Fibroblast of skin of left biceps (primary cell): ENCODE measurements around the gene RASSF4.

Experiments
- DNase-seq, 2 experiments: peaks; one replicate each; pipeline ENCODE4 v3.0.0-alpha.2; 2013; ENCODE audit warnings: low read depth in 2 of 2

RASSF4 gene

DNA sequence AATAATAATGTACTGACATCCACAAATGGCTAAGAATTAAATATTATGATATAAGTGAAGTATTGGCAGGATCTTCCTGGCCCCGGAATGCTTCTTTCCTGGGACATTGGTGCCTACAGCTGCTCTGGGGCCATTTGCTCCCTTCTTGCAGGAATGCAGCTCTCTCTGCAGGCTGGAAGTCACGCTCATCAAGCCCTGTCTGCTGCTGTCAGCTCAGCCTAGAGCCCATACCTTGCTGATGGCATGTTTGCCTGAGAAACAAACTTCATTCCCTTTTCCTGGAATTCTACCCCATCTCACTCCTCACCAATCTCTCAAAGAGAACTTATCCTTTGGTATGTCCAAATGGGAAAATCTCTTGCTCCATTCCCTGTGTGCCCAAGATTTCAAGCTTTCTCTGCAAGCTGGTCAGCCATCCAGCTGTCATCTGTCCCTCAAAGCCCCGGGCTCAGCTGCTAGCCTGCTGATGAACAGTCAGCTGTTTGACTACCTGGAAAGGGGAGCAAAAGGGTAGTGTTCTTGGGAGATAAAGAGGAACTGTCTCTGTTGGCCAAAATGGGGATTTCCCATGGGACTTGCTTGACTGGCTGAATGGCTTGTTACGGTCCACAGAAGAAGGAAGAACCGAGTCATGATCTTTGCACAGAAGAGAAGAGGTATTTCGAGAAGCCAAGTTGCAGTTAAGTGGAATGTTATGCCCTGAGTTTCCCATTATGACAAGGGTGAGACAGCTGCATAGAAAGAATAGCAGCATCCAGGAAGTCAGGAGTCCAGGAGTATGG lies 12.0 kb upstream of the RASSF4 start:
- no peak for DNase-seq

DNA sequence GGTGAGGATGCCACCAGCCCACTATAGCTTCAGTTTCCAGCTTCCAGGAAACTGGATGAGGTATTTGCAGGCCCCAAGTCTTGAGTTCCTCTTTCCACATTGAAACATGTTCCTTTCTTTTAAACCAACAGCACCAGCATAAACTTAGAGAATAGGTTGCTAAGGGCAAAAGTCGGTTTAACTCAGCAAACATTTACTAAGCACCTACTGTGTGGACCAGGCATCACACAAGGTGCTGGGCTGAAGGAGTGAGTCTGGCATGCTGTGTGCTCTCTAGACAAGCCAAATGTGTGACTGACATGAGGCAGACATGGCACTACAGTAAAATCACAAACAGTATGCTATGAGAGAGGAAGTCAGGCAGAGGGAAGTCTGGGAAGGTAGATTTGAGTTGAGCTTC lies 11.0 kb upstream of the RASSF4 start:
- no peak for DNase-seq

DNA sequence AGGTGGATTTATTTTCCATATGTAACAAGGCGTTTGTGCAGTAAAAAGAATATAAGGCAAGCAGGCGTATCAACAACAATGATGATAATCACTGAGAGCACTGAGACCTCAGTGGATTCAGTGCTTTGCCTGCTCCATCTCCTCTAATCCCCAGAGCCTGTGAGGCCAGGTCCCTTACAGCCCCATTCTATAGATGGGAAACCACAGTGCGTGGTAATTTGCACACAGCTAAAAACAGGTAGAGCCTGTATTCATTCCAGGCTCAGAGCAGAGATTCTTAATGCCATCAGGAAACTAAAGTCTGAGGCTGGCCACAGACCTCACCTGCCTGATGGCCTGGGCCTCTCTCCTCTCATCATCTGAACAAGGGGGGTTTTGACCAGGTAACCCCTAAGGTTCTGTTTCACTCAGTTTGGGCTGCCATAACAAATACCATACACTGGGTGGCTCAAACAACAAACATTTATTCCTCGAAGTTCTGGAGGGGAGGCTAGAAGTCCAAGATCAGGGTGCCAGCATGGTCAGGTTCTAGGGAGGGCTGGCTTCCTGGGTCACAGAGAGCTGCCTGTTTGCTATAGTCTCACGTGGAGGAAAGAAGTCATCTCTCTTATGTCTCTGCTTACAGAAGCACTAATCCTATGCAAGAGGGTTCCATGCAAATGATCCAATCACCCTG lies 10.3 kb upstream of the RASSF4 start:
- no peak for DNase-seq

DNA sequence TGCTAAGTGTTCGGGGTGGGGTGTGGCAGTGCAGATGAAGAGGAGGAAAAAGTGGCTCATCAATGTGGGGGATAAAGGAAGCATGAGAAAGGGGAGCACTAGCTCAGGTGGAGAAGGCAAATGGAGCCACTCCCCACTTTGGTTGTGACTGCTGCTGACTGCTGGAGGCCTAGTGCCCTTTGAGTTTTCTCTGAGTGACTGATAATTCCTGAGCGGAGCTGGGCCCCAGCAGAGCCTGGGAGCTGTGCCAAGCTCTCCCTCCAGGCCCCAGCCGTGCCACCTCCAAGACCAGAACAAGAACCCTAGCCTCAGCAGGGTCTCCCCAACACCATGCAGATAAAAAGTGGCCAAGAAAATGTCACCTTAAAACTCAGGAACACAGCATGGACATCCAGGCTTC lies 9.7 kb upstream of the RASSF4 start:
- no peak for DNase-seq

DNA sequence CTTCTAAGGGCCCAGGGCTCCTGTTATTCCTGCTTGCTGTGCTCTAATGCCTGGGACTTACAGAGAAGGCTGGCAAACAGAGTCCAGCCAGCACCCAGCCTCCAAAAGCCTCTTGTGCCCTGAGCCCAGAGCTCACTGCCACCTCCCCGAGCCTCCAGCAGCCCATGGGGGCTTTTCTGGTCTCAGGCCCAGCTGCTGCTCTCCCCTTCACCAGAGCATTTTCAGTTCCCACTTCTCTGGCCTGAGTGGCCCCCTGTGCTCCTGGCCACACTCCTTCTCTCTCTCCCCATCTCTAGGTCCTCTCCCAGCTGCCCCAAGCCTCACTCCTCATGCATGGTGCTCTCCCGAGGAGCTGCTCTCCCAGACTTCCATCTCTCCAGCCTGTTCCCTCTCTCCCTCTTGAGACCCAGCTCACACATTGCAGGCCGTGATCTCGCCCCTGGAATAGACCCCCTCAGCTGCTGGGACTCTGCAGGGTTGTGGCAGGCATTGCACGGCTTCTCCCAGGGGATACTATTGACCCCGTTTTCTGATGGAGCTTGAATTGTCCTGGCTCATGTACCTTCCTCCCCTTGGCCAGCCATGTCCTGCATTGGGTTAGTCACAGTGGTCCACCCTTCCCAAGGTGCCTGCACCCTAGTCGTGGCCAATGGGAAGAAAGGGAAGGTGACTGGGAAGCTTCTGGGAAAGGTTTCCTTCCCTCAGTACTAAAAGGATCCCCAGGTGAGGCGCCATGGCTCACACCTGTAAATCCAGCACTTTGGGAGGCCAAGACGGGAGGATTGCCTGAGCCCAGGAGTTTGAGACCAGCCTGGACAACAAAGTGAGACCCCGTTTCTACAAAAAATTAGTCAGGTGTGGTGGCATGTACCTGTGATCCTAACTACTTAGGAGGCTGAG lies 9.0 kb upstream of the RASSF4 start:
- DNase-seq, result no peak

DNA sequence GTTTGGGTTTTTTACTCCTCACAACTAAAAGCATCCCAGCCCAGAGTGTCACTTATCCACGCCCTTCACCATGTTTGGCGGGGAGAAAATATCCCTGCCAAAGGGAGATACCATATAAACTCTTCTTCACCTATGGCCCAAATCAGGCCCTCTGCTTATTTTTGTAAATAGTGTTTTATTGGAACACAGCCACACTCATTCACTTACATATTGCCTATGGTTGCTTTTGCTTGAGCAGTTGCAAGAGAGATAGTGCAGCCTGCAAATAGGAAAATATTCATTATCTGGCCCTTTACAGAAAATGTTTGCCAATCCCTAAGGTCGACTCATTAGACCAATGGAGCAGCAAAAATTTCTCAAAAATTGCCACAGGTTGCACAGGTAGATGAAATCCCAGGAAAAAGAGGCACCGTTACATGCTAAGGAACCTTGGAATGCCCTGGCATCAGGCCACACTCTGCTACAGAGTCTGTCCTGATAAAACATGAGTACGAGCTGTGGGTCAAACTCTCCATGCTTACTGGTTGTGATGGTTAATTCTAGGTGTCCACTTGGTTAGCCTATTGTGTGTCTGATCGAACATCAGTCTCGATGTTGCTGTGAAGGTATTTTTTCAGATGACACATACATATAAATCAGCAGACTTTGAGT lies 7.9 kb upstream of the RASSF4 start:
- DNase-seq, result no peak

DNA sequence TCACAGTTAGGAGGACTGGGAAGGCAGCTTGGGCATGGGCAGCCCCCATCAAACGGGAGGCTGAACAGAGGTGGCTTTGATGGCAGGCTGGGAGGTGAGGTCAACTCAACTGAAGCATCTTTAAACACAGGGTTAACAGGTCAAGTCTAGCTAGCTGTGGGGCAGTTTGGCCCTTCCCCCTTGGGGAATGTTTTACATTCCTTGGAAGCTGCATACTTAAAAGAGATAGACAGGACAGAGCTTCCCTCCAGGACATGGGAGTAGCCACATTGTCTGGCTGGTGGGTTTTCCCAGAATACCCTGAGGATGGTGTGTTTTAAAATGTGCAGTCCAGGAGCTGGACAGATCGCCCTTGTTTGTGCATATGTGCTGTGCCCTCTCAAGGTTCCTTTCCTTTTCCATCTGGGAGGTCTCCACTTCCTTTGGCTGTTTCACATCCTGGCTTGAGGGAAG lies 6.8 kb upstream of the RASSF4 start:
- no peak for DNase-seq

DNA sequence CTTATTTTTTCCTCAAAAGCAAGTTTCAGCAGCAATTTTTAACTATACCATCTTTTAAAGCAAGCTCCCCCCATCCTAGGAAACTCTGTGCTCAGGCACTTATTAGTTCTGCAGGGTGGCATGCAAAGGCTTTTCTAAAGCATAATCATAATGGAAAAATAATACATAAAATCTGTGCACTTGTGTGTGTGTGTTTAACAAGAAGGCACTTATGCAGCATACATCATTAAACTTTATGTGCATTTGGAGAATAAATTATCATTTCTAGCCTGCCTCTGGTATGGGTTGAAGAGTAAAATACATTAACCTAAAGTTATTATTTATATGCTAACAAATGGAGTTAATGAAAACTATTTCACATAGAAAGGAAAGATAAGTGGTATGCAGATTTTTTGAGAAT lies 5.6 kb upstream of the RASSF4 start:
- DNase-seq, result no peak

DNA sequence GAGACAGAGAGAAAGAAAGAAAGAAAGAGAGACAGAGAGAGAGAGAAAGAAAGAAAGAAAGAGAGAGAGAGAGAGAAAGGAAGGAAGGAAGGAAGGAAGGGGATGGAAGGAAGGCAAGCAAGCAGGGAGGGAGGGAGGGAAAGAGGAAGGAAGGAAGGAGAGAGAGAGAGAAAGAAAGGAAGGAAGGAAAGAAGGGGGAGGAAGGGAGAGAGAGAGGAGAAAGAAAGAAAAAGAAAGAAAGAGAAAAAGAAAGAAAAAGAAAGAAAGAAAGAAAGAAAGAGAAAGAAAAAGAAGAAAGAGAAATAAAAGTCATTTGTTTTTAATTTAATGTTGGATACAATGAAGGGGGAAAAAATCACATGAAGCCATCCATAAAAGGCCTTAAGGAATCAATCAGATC lies 4.6 kb upstream of the RASSF4 start:
- no peak for DNase-seq

DNA sequence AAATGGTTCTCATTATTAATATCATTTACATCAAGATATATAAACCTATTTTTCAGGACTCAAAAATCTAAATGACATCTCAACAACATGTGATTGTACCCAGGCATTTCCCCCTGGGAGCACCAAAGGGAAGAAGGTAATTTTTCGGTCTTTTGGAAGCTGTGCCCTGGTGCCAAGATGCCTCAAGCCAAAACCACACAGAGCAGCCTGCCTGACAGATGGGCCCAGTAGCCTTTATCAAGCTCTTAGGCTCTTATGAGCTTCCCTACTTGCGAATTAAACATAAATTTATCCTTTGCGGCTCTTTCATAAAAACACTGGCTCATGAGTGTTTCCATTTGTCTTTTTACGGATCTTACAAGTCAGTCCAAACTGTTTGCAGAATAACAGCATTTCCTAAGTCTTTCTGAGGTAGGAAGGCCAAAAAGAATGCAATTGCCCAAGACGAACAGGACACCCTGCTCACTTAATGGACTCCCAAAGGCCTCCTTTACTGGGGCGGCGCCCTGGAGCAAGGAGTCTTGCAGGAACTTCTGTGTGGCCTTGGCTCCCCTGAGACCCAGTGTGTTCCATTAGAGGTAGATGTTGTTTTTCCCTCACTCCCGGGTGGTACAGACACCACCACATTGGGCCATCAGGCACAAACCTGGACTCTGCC lies 4.1 kb upstream of the RASSF4 start:
- DNase-seq, result no peak

DNA sequence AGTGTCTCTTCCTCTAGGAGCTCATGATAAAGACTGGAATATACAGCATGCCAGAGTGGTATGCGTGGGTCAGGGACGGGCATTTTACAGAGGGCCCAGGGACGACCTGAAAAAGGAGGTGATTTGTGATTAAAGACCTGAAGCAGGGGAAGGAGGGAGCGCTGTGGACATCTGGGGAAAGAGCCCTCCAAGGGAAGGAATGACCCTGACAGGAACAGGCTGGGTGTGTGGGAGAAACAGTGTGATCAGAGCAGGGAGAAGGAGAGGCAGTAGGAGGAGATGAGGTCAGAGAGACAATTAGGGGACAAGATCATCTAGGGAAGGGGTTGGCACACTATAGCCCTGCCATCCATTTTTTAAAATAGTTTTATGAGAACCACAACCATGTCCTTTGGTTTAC lies 3.4 kb upstream of the RASSF4 start:
- DNase-seq, result no peak

DNA sequence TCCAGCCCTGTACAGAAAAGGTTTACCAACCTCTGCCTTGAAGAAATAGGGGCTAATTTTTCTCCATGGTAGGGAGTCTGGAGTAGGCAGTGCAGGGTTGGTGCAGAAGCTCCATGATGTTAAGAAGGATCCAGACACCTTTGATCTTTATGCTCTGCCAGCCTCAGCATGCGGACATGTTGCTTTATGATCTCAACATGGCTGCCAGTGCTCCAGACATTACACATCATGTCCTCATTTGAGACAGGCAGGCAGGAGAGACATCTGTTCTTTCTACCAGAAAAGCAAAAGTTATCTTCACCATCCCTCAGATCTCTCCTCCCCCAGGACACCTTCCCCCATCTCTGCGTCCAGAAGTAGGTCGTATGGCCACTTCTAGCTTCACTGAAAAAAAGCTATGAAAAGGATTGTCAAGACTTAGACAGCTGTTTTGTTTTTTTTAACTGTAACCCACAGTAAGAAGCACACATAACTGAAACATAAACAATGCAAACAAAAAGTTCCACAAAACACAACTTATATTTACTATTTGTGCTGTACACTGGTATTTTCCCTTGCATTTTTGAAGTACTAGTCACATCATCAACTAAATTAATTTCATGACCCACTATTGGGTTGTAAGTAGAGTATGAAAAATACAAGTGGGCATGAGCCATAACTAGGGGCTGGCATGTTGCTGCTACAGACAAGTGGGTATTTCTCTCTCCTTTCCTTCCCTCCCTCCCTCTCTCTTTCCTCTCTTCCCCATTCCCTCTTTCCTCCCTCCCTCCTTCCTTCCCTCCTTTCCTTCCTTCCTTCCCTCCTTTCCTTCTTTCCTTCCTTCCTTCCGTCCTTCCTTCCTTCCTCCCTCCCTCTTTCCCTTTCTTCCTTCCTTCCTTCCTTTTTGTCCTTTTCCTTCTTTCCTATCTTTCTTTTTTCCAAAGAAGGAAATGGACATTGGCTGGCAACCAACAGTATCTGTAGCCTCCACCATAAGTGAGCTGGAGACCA lies 2.6 kb upstream of the RASSF4 start:
- no peak for DNase-seq

DNA sequence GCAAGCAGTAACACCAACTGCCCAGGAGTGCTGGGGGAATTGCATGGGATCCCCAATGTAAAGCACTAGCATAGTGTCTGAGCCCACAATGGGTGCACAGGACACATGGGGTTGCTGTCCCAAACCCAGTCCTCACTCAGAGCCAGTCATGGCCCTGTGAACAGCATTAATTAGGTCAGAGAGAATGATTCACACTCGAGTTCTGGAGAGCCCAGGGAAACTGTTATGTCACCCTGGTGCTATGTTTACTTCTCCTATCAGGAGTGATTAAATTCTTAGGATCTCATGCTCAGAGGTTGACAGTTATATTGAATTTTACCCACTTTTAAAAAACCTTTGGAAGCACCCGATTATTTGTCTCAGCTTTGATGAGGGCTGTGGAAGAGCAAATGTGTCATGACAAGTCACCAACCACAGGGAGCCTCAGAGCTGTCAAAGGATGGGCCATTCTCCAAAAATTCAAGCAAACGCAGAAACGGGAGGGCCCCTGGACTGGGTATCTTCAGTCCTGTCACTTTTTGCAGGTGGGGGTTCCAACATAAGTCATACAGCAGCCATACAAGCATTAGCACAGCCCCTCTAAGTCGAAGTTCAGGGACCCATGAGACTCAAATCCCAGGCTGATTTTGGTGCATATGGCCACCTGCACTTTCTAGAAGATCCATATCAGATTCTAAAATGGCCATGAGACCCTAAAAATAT lies 1.3 kb upstream of the RASSF4 start:
- no peak for DNase-seq

DNA sequence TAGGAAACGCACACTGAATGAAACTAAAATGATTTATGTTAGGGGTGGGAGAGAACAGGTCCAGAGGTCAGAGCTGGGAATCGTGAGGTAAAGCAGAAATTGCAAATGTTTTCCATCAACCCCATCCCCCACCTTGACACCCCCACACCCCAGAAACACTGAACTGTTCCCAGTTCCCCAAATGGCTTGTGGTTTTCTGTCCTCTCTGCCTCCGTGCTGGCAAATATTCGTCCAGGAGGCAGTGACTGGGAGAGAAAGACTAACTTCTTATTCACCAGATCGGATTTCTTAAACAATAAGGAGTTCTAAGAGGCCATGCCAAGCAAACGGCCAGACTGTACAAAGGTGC lies 730 bp upstream of the RASSF4 start:
- DNase-seq, result no peak

DNA sequence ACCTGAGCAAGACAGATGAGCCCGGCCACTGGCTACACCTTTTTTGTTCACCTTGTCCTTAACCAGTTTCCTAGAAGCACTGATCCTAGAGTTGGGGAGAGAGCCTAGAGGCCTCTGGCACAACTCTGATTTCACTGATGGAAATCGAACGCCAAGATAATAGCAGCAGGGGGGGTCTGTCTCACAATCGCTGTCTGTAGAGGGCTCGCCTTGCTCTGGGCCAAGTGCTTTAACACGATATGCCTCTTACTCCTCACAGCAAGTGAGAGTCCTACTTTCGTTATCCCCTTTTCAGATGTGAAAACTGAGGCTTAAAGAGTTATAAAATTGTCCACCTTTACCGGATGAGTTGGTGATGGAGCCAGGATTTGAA lies 472 bp downstream of the RASSF4 start:
- no peak for DNase-seq

DNA sequence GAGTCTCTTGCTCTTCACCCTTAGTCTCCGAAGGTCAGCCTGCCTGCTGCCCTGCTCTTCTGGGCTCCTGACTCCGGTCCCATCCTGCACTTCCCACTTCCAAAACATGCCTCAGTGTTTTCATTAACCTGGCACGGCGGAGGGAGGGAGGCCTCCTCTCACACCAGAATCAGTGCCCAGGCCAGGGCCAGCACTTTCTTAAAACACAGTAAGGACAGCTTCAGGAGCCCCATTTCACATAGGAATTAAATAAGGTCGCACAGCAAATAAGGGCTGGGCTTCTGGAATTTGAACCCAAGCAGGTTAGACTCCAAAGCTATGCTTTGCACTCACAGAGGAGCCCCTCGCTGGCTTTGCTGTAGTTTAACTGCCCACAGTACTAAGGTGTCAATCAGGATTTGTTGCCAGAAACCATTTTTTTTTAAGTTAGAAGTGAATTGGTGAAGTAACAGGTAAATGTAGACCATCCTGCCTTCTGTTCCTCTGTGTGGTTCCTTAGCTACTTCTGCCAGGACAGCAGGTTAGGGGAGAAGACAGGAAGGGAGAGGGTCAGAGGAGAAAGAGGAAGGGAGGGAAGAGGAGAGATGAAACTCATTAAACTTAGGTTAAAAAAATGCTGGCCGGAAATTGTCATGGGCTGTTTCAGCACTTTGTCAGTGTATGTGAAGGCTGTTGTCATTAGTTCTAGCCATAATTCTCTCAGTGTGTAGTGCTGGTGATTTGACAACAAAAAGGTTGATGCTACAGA lies 1.1 kb downstream of the RASSF4 start:
- DNase-seq, result no peak

DNA sequence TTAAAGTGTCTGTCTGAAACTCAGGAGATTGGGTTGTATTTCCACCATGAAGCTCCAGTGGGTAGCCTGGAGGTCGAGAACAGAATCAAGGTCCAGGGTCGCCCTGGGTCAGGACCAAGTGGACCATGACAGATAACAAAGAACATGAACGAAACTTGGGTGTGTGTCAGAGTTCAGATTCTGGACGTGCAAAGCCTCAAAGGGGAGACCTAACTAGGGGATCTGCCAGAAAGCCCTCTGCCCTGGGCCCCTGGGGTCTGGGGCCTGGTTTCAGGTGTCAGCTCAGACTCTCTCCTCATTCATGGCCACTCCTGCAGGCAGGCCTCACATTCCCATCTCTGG lies 1.6 kb downstream of the RASSF4 start:
- no peak for DNase-seq

DNA sequence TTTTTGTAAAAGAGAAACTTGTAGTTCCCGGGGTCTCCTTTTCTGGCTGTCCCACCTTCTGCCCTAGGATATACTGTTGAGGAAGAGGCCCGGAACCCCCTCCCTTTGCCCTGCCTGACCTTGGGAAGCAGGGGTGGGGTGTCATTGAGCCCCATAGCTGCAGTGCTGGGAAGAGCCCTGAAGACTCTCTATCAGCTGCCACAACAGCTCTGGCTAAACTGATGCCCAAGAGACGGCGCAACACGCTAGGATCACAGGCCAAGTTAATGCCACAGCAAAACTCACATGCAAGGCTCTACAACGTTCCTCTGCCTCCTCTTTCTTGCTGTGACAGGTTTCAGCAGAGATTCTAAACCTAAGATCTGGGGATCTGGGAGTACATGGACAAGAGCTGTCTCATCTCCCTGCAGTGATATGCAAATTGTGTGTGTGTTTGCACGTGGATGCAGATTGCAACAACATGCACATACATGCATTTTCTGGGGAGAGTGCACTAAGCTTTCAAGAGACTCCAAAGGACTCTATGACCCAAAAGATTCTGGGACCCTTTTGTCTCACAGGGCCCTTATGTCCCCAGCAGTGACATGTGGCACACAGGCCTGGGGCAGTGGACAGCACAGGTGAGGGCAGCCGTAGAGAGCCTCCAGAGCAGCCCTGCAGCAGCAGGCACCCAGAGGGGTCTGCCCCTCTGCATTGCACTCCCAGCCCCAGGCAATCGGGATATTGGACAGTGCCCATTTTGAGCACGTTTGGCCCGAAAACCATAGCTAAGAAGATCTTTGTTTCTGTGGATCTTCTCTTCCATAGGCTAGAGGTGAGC lies 2.5 kb downstream of the RASSF4 start:
- DNase-seq, result no peak
